RCC 7860 (cell line): ENCODE measurements around the gene UBE2G2.

Experiments
- DNase-seq: peaks from one replicate; pipeline ENCODE4 v3.0.0-alpha.2; 2015; ENCODE audit warnings: low spot score
- FAIRE-seq: peaks from 2 replicates; lab custom pipeline; 2012; peaks lifted over from hg19 to GRCh38; lab: Jason Lieb, UNC

UBE2G2 gene

DNA sequence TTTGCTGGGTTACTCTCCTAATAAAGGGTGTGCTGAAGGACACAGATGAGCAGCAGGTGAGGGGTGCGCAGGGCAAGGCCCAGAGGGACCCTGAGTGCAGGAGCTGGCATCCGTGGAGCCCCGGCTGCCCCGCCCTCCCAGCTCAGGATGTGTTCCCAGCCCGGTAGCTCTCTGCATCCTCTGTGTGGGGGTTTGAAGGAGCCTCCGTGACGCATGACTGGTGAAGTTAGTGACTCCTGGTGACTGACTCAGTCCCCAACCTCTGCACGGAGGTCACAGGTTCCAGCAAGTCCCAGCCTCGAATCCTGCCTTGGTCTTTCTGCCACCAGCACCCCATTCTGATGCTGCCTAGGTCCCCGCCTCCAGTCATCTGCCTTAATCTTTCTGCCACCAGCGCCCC, 68.7 kb downstream of the UBE2G2 start:
- FAIRE-seq, result no peak
- peak; percentile 44 for DNase-seq

DNA sequence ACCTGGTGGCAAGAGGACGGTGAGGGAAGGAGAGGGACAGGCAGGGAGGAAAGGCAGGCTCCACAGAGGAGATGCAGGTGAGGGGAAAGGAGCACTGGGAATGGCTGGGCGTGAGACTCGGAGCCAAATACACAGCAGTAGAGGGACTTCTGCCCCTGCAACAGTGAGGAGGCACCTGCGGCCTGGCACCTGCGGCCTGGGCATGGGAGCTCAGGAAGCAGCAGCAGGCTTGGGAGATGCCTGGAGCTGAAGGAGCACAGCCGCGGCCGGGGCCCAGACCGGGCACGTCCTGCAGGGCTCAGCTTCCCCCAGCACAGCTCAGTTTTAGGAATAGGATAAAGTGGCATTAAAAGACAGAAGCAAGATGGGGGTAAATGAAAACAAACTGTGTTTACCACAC, 69.4 kb downstream of the UBE2G2 start:
- DNase-seq (no peak), FAIRE-seq (no peak)

DNA sequence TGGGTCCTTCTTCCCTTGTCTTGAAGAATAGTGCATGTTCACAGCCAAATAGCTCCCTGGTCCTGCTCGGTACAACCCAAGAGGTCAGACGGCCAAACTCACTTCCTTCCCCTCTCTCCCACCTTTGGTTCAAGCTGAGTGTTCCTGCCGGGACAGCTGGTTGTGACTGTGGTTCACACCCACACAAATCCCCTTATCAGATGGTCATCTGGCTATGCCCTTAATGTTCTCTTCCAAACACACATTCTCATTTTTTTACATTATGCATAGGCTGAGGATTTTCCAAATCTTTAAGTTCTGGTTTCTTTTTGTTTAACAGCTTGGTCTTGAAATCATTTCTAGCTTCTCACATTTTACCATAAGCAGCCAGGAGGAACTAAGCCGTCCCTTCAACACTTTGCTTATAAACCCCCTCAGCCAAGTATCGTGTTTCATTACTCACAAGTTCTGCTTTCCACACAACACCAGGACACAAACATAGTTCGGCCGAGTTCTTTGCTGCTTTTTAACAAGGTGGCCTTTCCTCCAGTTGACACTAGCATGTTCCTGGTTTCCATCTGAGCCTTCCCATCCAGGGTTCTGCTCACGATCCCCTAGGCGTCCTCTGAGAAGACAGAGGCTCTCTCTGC, 70.6 kb downstream of the UBE2G2 start:
- no peak for FAIRE-seq
- DNase-seq, result no peak

DNA sequence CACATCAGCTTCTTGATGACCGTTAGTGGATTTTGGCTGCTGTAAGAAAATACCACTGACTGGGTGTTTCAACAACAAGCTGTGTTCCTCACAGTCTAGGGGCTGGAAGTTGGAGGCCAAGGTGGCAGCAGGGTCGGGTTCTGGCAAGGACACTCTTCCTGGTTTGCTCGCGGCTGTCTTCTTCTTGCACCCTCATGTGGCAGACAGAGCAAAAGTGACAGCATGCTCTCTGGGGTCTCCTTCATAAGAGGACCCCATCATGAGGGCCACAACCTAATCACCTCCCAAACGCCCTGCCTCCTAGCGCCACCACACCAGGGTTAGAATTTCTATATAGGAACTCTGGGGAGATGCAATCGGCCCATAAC, 71.6 kb downstream of the UBE2G2 start:
- FAIRE-seq (no peak), DNase-seq (no peak)

DNA sequence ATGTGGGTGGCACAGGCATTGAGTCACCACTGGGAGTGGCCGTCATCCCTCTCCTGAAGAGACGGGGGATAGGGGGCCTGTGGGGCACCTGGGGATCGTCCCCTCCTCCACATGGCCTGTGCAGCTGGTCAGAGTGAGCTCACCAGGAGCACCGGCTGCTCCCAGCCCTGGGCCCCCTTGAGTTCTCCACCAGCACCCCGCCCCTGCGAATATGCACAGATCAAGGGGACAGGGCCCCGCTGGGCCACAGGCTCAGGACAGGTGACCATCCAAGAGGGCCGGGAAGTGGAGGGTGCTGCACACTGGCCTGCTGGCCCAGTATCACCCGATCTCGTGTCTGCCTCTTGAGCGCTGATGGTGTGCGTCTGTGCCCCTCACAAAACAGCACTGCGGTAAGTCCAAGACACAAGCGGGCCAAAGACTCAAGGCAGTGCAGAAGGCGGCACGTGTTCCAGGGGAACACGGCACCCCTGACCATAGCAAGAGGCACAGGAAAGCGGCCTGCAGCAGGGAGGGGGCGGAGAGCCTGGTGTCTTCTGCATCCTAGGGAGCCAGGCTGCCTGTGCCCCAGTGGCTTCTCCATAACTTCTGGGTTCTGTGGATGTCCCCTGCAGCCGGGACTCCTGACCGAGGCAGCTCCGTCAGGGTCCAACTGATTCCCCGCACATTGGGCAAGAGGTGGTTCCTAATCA, 72.1 kb downstream of the UBE2G2 start:
- no peak for DNase-seq
- FAIRE-seq, result no peak

DNA sequence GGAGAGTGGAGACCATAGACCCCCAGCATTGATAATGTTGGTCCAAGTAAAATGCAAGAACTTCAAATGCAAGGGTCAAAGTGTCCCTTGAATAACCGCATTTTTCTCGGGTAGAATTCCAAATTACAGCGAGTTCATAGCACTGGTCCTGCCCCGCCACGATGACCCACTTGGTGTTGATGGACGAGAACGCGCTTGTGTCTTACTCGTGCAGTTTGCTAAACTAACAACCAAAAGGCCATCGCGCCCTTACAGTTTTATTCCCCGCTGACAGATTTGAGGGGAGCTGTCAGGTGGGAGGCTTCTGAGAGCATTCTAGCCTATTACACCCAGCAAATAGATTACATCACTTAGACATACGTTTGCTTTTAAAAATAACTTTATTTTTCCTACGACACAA, 72.9 kb downstream of the UBE2G2 start:
- no peak for DNase-seq
- no peak for FAIRE-seq

DNA sequence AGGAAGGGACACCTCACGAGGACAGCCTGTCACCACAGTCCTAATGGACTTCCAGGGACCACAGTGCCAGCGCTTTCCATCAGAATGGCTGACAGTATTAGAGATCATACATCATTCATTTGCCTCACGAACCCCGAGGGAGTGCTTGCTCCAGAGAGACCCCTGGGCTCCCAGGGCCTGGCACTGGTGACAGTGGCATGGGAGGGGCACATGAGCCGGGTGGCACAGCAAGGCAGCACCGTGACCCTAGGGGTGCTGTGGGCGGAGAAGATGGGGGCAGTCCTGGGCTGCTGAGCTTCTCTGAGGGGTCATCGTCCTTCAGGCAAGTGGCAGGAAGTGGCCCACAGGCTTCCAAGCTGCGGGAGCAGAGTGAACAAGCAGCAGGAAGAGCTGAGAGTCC, 73.9 kb downstream of the UBE2G2 start:
- DNase-seq (no peak), FAIRE-seq (no peak)

DNA sequence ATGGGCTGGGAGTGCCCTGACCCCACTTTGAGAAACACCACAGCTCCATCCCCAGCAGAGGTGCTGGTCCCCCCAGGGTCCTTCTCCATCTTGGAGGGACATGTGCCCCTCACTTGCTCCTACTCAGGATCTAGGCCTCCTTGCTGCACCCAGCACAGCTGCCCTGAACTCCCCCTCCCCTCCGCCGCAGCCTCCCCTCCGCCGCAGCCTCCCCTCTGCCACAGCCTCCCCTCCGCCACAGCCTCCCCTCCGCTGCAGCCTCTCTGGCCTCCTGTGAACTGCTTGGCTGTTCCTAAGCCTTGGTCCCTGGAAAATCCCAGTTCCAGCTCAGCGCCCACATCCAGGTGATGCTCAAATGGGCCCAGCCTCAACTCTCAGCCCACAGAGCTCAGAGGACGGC, 74.3 kb downstream of the UBE2G2 start:
- FAIRE-seq, result no peak

DNA sequence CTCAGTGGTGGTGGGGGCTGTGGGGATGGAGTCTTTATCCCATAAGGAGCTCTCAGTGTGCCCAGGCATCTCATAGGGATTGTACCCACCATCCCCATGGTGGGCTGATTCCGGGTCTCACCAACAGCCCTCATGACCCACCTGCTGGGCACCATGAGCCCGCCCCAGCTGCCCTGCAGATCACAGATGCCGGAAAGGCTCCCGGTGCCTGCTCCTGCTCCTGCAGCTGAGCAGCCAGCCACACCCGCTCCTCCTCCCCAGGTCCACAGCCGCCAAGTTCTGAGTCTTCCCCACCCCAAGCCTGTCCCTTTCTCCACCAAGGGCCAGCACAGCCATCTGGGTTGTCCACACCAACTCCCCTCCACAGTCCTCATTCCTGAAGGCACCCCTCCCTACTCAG, 74.8 kb downstream of the UBE2G2 start:
- FAIRE-seq, result no peak
- no peak for DNase-seq

More for the DNA sequence above, 74.3 kb downstream of the UBE2G2 start:
- DNase-seq, result no peak

GRCh38 chr21:44724926-44725325, 76.7 kb downstream of the UBE2G2 start:
- DNase-seq, result no peak
- no peak for FAIRE-seq

GRCh38 chr21:44724196-44724595, 77.4 kb downstream of the UBE2G2 start:
- DNase-seq, result no peak
- FAIRE-seq, result no peak

DNA sequence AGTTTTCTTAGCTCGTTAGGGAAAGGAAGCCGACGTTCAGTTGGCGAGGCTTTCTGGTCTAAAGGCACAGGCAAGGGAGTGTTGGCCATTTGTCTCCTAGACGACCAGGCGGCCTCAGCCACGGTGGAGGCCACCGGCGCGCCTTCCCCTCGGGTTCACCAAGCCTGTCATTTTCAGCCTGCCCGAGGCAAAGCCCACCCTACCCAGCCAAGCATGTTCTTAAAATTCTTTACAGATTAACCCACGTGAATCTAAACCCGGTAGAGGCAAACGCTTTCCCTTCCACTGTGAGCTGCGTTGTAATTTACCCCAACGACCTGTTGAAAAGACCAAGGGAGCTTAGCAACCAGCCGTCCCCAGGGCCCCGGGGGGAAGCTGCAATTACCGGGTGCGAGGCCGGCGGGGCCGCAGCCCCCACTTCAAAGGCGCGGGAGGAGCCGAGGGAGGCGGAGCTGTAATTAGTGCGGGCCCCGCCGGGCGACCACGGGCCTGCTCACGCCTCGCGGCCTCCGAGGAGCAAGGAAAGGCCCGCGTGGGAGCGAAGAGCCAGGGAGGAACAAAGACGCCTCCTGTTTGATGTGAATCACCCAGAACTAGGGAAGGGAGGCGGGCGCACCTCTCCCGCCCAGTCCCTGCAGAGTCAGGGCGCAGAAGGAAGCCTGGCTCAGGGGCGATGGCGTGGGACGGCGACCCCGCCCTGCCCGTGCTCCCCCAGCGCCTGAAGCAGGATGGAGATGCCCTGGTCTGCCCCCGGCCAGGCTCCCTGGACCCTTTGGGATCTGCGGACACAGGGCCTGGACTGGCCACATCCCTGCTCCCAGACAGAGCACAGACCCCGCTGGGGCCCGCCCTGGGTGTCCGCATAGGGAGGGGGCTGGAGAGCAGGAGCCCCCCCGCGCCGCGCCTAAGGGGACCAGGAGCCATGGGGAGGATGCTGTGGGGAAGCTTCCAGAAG, 78.2 kb downstream of the UBE2G2 start:
- DNase-seq (no peak), FAIRE-seq (no peak)

DNA sequence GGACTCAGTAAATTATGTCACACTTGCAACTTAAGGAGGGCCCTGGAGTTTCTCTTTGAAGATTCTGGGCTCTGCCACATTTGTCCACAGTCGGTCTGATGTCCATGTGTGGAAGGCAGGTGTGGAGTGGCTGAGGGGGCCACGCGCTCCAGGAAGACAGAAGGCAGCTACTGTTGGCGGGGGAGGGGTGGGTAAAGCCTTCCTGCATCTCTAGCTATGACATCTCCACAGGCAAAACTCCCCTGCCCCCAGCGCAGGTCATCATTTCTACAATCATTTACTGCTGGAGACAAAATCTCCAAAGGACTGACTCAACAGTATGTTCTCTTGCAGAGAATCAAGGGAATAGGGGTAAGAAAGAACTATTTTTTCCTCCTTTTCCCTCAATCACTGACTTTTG, 78.9 kb downstream of the UBE2G2 start:
- DNase-seq, result no peak
- FAIRE-seq, result no peak

DNA sequence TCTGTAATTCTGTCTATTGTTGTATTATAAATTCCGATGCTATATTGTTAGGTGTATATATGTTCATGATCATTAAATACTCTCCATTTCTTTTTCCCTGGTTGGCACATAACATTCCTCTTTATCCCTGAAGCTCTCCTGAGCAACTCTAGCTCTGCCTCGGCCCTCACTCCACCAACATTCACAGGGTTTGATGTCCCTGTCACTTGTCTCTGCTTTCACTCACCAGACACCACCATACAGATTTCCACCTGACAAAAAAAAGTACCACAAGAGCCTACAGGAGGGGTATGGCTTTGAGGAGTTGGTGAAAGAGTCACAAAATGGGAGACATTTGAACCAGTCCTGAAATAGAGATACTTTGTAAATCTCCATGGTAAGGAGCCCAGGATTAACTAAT, 81.5 kb downstream of the UBE2G2 start:
- FAIRE-seq (no peak), DNase-seq (no peak)
